H9 (cell line): Measurements from ENCODE around the gene SLC46A1. TPM values are rescaled to one million over a fixed set of nuclear protein-coding genes. Genes with fewer than 3 reads are reported as not detected.

Source experiments
- DNase-seq: peaks from one replicate; pipeline ENCODE4 v3.0.0-alpha.2; 2017
- H2AFZ ChIP-seq: one replicate; pipeline ENCODE4 v1.6.1; 2013; ENCODE audit warnings: mild to moderate bottlenecking, low read length, control low read depth, moderate library complexity
- H2AK5ac ChIP-seq: 2 replicates; pipeline ENCODE4 v1.6.1; 2013; ENCODE audit warnings: low read length, control low read depth, mixed read lengths; ENCODE audit not compliant: insufficient read length
- H2BK120ac ChIP-seq: one replicate; pipeline ENCODE4 v1.6.1; 2013; ENCODE audit warnings: low read depth, mild to moderate bottlenecking, low read length, control low read depth, inconsistent platforms; ENCODE audit not compliant: poor library complexity, severe bottlenecking
- H2BK12ac ChIP-seq: 2 replicates; pipeline ENCODE4 v1.6.1; 2013; ENCODE audit warnings: low read length, control low read depth, mixed read lengths, low read depth; ENCODE audit not compliant: insufficient read length
- H2BK15ac ChIP-seq: 2 replicates; pipeline ENCODE4 v1.6.1; 2013; ENCODE audit warnings: low read depth, low read length, control low read depth
- H2BK20ac ChIP-seq: one replicate; pipeline ENCODE4 v1.6.1; 2013; ENCODE audit warnings: low read depth, mild to moderate bottlenecking, low read length, control low read depth, inconsistent platforms; ENCODE audit not compliant: poor library complexity, severe bottlenecking
- H2BK5ac ChIP-seq: 2 replicates; pipeline ENCODE4 v1.6.1; 2013; ENCODE audit warnings: low read length, control low read depth, mixed read lengths; ENCODE audit not compliant: insufficient read length
- H3K14ac ChIP-seq: 2 replicates; pipeline ENCODE4 v1.6.1; 2013; ENCODE audit warnings: low read length, control low read depth; ENCODE audit not compliant: insufficient read depth
- H3K18ac ChIP-seq: 2 replicates; pipeline ENCODE4 v1.6.1; 2013; ENCODE audit warnings: low read depth, mild to moderate bottlenecking, mixed read lengths, low read length, control low read depth; ENCODE audit not compliant: insufficient read length
- H3K23ac ChIP-seq: 2 replicates; pipeline ENCODE4 v1.6.1; 2013; ENCODE audit warnings: low read length, control low read depth, mixed read lengths, low read depth; ENCODE audit not compliant: insufficient read length
- H3K23me2 ChIP-seq: 2 replicates; pipeline ENCODE4 v1.6.1; 2013; ENCODE audit warnings: low read depth, mild to moderate bottlenecking, mixed read lengths, low read length, control low read depth; ENCODE audit not compliant: insufficient read length, poor library complexity, severe bottlenecking
- H3K27ac ChIP-seq: 2 replicates; pipeline ENCODE4 v1.5.1; 2013; ENCODE audit warnings: low read length, control low read depth, mixed read lengths, low read depth; ENCODE audit not compliant: insufficient read length
- H3K27me3 ChIP-seq: 2 replicates; pipeline ENCODE4 v1.6.1; 2013; ENCODE audit warnings: low read length, control low read depth, inconsistent platforms; ENCODE audit not compliant: insufficient read depth
- H3K4ac ChIP-seq: 2 replicates; pipeline ENCODE4 v1.6.1; 2013; ENCODE audit warnings: low read depth, mild to moderate bottlenecking, control low read depth, inconsistent platforms, low read length, moderate library complexity
- H3K4me1 ChIP-seq: 2 replicates; pipeline ENCODE4 v1.6.1; 2013; ENCODE audit warnings: low read length, control low read depth, inconsistent platforms; ENCODE audit not compliant: insufficient read depth
- H3K4me2 ChIP-seq: 2 replicates; pipeline ENCODE4 v1.6.1; 2013; ENCODE audit warnings: low read length, control low read depth, mixed read lengths; ENCODE audit not compliant: insufficient read length, insufficient read depth
- H3K56ac ChIP-seq: 2 replicates; pipeline ENCODE4 v1.6.1; 2013; ENCODE audit warnings: low read depth, mild to moderate bottlenecking, mixed read lengths, low read length, control low read depth; ENCODE audit not compliant: insufficient read length
- H3K79me1 ChIP-seq: 2 replicates; pipeline ENCODE4 v1.6.1; 2013; ENCODE audit warnings: low read depth, mild to moderate bottlenecking, moderate library complexity, low read length, control low read depth, inconsistent platforms; ENCODE audit not compliant: insufficient read depth, poor library complexity, severe bottlenecking
- H3K79me2 ChIP-seq: 2 replicates; pipeline ENCODE4 v1.6.1; 2013; ENCODE audit warnings: low read length, control low read depth, inconsistent platforms; ENCODE audit not compliant: insufficient read depth
- H3K9ac ChIP-seq: 2 replicates; pipeline ENCODE4 v1.6.1; 2013; ENCODE audit warnings: low read length, control low read depth, mixed read lengths; ENCODE audit not compliant: insufficient read length; ENCODE audit errors: extremely low read depth
- H3K9me3 ChIP-seq: one replicate; pipeline ENCODE4 v1.6.1; 2013; ENCODE audit warnings: low read depth, low read length, inconsistent platforms; ENCODE audit not compliant: control insufficient read depth
- H3T11ph ChIP-seq: one replicate; pipeline ENCODE4 v1.6.1; 2013; ENCODE audit warnings: mild to moderate bottlenecking, low read length, control low read depth, inconsistent platforms
- H4K20me1 ChIP-seq: one replicate; pipeline ENCODE4 v1.6.1; 2013; ENCODE audit not compliant: control insufficient read depth, insufficient read length, insufficient read depth
- H4K5ac ChIP-seq: 2 replicates; pipeline ENCODE4 v1.6.1; 2013; ENCODE audit warnings: low read depth, mild to moderate bottlenecking, mixed read lengths, low read length, control low read depth; ENCODE audit not compliant: insufficient read length
- H4K8ac ChIP-seq: replicated peaks from 2 replicates; pipeline ENCODE4 v1.6.1; 2013; ENCODE audit warnings: low read length, control low read depth, mixed read lengths, low read depth; ENCODE audit not compliant: insufficient read length
- H4K91ac ChIP-seq: 2 replicates; pipeline ENCODE4 v1.6.1; 2013; ENCODE audit warnings: low read depth, mild to moderate bottlenecking, moderate library complexity, mixed read lengths, low read length, control low read depth; ENCODE audit not compliant: insufficient read length
- H3K27ac Mint-ChIP-seq, 3 experiments: 2 replicates in 2 of 3; 3 replicates in 1 of 3; pipeline ENCODE4 v1.8.0; 2020 to 2021; ENCODE audit warnings: mixed read lengths in 3 of 3, mild to moderate bottlenecking in 1 of 3, moderate library complexity in 1 of 3
- H3K27me3 Mint-ChIP-seq: 2 replicates; pipeline ENCODE4 v1.8.0; 2021; ENCODE audit warnings: low read depth, mild to moderate bottlenecking, moderate library complexity, mixed read lengths
- H3K36me3 Mint-ChIP-seq, 3 experiments: 2 replicates in 2 of 3; 3 replicates in 1 of 3; pipeline ENCODE4 v1.8.0; 2020 to 2021; ENCODE audit warnings: low read depth in 3 of 3, mixed read lengths in 3 of 3; ENCODE audit not compliant: insufficient read depth in 1 of 3
- H3K4me1 Mint-ChIP-seq, 2 experiments: 2 replicates each; pipeline ENCODE4 v1.8.0; 2020; ENCODE audit warnings: mixed read lengths in 2 of 2
- H3K4me3 Mint-ChIP-seq, 2 experiments: 2 replicates in 1 of 2; 3 replicates in 1 of 2; pipeline ENCODE4 v1.8.0; 2020 to 2021; ENCODE audit warnings: mild to moderate bottlenecking in 2 of 2, mixed read lengths in 2 of 2, moderate library complexity in 1 of 2
- H3K9me3 Mint-ChIP-seq, 2 experiments: 2 replicates in 1 of 2; 3 replicates in 1 of 2; pipeline ENCODE4 v1.8.0; 2020; ENCODE audit warnings: mild to moderate bottlenecking in 2 of 2, mixed read lengths in 2 of 2, moderate library complexity in 1 of 2
- CTCF ChIP-seq: fragments of 200-600 bp; sonication (generic); conservative IDR thresholded peaks from 3 replicates; pipeline ENCODE4 v1.8.0; 2021; ENCODE audit warnings: antibody characterized with exemption, mild to moderate bottlenecking
- WGBS: extraction: QIAGEN DNeasy Blood & Tissue Kit; methylation state at CpG from one replicate; pipeline ENCODE4 v1.1.7; 2013; ENCODE audit warnings: missing lambda C conversion rate, low lambda C conversion rate, mixed read lengths; ENCODE audit not compliant: insufficient read length; ENCODE audit errors: extremely low coverage; 5-methylcytosine and 5-hydroxymethylcytosine counted together
- total RNA-seq: library from RNA; stranded (reverse); gene quantifications from 2 replicates; pipeline ENCODE4 v1.2.1, GENCODE V29; 2021

The SLC46A1 gene
- total RNA-seq, 1 experiment from 2014 or later, result 8.7 TPM

- H3K36me3 Mint-ChIP-seq, result peaks cover 1 to 9% (median 5%) of the 10 kb centered on the region in 3 experiments; a peak in 4 of 7 replicates
- Histone ChIP-seq H3K14ac (no peak overlapping the region; the same call in 1 of the 2 replicates), H3K9ac (no peak overlapping the region), H3K4ac (no peak overlapping the region), H3K4me2 (no peak overlapping the region), H3K27ac (no peak overlapping the region), H3K79me2 (no peaks in the 10 kb centered on the region), H3K79me1 (no peaks in the 10 kb centered on the region), H4K5ac (no peak overlapping the region), H2BK5ac (no peak overlapping the region), H2AK5ac (no peak overlapping the region), H2BK15ac (no peak overlapping the region), H3K56ac (no peak overlapping the region), H3K23me2 (no peaks in the 10 kb centered on the region), H2AFZ (no peak overlapping the region), H2BK12ac (no peak overlapping the region), H2BK20ac (no peak overlapping the region), H4K8ac (no peak overlapping the region), H3T11ph (no peak overlapping the region), H3K18ac (no peak overlapping the region), H4K20me1 (no peaks in the 10 kb centered on the region), H3K4me1 (peaks cover 6% of the 10 kb centered on the region; the same call in 1 of the 2 replicates), H3K23ac (no peak overlapping the region), H4K91ac (no peak overlapping the region), H3K9me3 (no peaks in the 10 kb centered on the region), H2BK120ac (no peak overlapping the region), H3K27me3 (no peaks in the 10 kb centered on the region)
- H3K9me3 Mint-ChIP-seq, result no peaks in the 10 kb centered on the region
- peaks cover 22 to 29% of the 10 kb centered on the region in 2 experiments for H3K4me1 Mint-ChIP-seq
- H3K4me3 Mint-ChIP-seq, result no peak overlapping the region
- no CpG with 5 or more reads among the region's 6 CpGs for WGBS
- peaks cover 61% of the 10 kb centered on the region for H3K27me3 Mint-ChIP-seq
- no peak for TF ChIP-seq CTCF
- H3K27ac Mint-ChIP-seq, result no peak overlapping the region
- no peak for DNase-seq
These were observed 7.6 kb downstream of the SLC46A1 start for GRCh38 chr17:28398280-28398981.
